KMS-11 (cell line): ENCODE results near the gene AHRR.
A peak's percentile ranks its signal among the peaks of the same experiment; 100 is the strongest.

ENCODE experiments used
- H2AFZ ChIP-seq: fragments of 200-600 bp; sonication (generic); 2 replicates; pipeline ENCODE4 v1.6.1; 2016; ENCODE audit warnings: antibody characterized with exemption, mixed run types, low read depth
- H3K27ac ChIP-seq: fragments of 200-600 bp; sonication (generic); 2 replicates; pipeline ENCODE4 v1.6.1; 2016; ENCODE audit warnings: mild to moderate bottlenecking, mixed run types
- H3K27me3 ChIP-seq: fragments of 200-600 bp; sonication (generic); 2 replicates; pipeline ENCODE4 v1.6.1; 2017; ENCODE audit warnings: mild to moderate bottlenecking, low read depth, mixed run types, moderate library complexity; ENCODE audit not compliant: insufficient read depth
- H3K36me3 ChIP-seq: fragments of 200-600 bp; sonication (generic); 2 replicates; pipeline ENCODE4 v1.6.1; 2017; ENCODE audit warnings: mild to moderate bottlenecking, mixed run types; ENCODE audit not compliant: insufficient read depth
- H3K4me1 ChIP-seq: fragments of 200-600 bp; sonication (generic); 2 replicates; pipeline ENCODE4 v1.6.1; 2016; ENCODE audit warnings: mild to moderate bottlenecking, low read depth, mixed run types; ENCODE audit not compliant: poor library complexity, severe bottlenecking
- H3K4me2 ChIP-seq: fragments of 200-600 bp; sonication (generic); 2 replicates; pipeline ENCODE4 v1.7.0; 2016; ENCODE audit warnings: mild to moderate bottlenecking, mixed run types
- H3K4me3 ChIP-seq: fragments of 200-600 bp; sonication (generic); IDR thresholded peaks from 2 replicates; pipeline ENCODE4 v1.6.1; 2017; ENCODE audit warnings: low read depth, low read length, mixed read lengths; ENCODE audit not compliant: insufficient read depth
- H3K79me2 ChIP-seq: fragments of 200-600 bp; sonication (generic); 2 replicates; pipeline ENCODE4 v1.6.1; 2016; ENCODE audit warnings: low read depth, mixed run types; ENCODE audit not compliant: insufficient read depth
- H3K9ac ChIP-seq: fragments of 200-600 bp; sonication (generic); 2 replicates; pipeline ENCODE4 v1.6.1; 2016; ENCODE audit warnings: mild to moderate bottlenecking, mixed run types
- H4K20me1 ChIP-seq: fragments of 200-600 bp; sonication (generic); 2 replicates; pipeline ENCODE4 v1.6.1; 2016; ENCODE audit warnings: mild to moderate bottlenecking, mixed run types; ENCODE audit not compliant: insufficient read depth
- TF ChIP-seq, protein P1 (sequence below): fragments of 200-600 bp; sonication (generic); conservative IDR thresholded peaks from 2 replicates; pipeline ENCODE4 v1.6.1; 2017; ENCODE audit warnings: low read depth, mild to moderate bottlenecking, antibody characterized with exemption, low read length, moderate library complexity, mixed read lengths

AHRR gene

DNA sequence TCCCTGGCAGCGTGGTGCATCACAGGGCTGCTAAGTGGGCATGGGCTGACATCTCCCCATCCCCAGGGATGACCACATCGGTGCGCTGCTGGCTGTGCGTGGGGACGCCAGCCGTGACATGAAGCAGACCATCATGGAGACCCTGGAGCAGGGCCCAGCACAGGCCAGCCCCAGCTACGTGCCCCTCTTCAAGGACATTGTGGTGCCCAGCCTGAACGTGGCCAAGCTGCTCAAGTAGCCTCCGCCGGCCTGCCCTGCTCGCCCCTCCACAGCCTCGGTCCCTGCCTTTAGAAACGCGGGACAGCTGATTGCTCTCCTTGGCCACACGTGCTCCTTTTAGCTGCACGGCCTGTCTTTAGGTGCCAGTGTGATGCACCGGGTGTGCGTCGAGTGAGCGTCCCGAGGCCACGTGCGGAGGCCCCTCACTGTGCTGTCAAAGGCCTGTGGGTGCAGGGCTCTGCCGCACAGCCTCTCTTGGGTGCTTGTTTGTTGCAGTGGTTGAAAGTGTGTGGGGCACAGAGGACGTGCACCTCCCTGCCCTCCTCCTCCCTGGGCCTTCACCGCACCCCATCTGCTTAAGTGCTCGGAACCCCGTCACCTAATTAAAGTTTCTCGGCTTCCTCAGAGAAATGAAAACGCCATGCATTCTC, 145.3 kb downstream of the AHRR start:
- peaks cover 14% of the 10 kb centered on the region for H3K79me2 ChIP-seq
- TF ChIP-seq, protein P1, sequence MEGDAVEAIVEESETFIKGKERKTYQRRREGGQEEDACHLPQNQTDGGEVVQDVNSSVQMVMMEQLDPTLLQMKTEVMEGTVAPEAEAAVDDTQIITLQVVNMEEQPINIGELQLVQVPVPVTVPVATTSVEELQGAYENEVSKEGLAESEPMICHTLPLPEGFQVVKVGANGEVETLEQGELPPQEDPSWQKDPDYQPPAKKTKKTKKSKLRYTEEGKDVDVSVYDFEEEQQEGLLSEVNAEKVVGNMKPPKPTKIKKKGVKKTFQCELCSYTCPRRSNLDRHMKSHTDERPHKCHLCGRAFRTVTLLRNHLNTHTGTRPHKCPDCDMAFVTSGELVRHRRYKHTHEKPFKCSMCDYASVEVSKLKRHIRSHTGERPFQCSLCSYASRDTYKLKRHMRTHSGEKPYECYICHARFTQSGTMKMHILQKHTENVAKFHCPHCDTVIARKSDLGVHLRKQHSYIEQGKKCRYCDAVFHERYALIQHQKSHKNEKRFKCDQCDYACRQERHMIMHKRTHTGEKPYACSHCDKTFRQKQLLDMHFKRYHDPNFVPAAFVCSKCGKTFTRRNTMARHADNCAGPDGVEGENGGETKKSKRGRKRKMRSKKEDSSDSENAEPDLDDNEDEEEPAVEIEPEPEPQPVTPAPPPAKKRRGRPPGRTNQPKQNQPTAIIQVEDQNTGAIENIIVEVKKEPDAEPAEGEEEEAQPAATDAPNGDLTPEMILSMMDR: no peak
- no peak overlapping the region for H3K4me3 ChIP-seq
- H2AFZ ChIP-seq: no peak overlapping the region
- no peaks in the 10 kb centered on the region for H4K20me1 ChIP-seq
- H3K27me3 ChIP-seq: no peaks in the 10 kb centered on the region
- no peak overlapping the region for H3K27ac ChIP-seq
- no peaks in the 10 kb centered on the region for H3K36me3 ChIP-seq
- peaks cover 4% of the 10 kb centered on the region for H3K4me1 ChIP-seq
- H3K4me2 ChIP-seq: no peak overlapping the region
- no peak overlapping the region for H3K9ac ChIP-seq

DNA sequence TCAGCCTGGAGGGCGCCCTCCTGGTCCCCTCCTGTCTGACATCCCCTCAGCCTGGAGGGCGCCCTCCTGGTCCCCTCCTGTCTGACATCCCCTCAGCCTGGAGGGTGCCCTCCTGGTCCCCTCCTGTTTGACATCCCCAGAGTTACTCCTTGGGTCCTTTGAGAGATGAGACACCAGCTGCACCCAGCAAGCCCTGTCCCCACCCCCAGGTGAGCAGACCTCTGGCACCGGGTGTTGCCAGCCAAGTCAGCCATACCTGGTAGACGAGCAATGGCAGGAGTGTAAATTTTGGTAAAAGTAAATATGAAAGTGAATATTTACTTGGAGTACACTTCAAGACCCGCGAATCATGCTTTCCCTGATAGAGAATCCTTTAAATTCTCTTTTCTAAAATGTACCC, 146.9 kb downstream of the AHRR start:
- Histone ChIP-seq H3K4me2 (no peak overlapping the region), H3K4me3 (no peak overlapping the region), H3K79me2 (peaks cover 24% of the 10 kb centered on the region), H3K27me3 (no peaks in the 10 kb centered on the region), H3K36me3 (no peaks in the 10 kb centered on the region), H2AFZ (no peak overlapping the region), H3K27ac (no peak overlapping the region), H3K4me1 (peaks cover 4% of the 10 kb centered on the region), H3K9ac (no peak overlapping the region), H4K20me1 (no peaks in the 10 kb centered on the region)
- TF ChIP-seq, protein P1: no peak

DNA sequence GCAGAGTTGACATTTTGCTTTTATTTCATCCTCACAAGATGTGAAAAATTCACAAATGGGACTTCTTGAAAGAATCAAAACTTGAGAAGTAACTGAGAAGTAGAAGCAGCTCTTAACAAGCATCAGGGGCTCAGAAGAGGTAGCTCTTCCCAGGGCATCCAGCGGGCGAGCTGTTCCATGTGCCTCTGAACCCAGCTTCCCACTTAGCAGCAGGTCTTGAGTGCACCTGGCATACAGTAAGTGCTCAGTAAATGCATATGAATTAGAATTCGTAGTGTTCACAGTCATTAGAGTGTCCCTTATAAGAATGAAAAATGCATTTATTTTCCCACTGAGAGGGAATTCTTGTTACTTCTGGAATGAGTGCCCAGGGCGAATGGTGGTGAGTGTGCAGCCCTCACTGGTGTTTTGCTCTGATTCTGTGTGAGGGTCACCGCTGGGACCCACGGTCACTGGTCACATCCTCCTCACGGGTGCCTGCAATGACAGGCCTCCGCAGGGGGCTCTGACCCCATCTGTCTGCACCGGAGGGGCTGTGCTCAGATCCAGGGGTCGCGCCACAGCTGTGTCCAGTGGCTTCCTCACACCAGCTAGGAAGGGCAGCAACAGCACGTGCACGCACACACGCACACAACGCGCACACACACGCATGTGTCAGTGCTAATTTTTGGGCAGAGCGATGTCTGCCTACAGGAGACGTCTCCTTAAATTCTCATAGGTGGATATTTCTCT, 148.4 kb downstream of the AHRR start:
- Histone ChIP-seq H4K20me1 (no peaks in the 10 kb centered on the region), H3K4me2 (no peak overlapping the region), H2AFZ (no peak overlapping the region), H3K9ac (no peak overlapping the region), H3K4me3 (no peak overlapping the region), H3K79me2 (peaks cover 24% of the 10 kb centered on the region), H3K4me1 (peaks cover 4% of the 10 kb centered on the region), H3K27me3 (no peaks in the 10 kb centered on the region; the same call in 1 of the 2 replicates), H3K27ac (no peak overlapping the region), H3K36me3 (no peaks in the 10 kb centered on the region)
- TF ChIP-seq, protein P1: no peak

DNA sequence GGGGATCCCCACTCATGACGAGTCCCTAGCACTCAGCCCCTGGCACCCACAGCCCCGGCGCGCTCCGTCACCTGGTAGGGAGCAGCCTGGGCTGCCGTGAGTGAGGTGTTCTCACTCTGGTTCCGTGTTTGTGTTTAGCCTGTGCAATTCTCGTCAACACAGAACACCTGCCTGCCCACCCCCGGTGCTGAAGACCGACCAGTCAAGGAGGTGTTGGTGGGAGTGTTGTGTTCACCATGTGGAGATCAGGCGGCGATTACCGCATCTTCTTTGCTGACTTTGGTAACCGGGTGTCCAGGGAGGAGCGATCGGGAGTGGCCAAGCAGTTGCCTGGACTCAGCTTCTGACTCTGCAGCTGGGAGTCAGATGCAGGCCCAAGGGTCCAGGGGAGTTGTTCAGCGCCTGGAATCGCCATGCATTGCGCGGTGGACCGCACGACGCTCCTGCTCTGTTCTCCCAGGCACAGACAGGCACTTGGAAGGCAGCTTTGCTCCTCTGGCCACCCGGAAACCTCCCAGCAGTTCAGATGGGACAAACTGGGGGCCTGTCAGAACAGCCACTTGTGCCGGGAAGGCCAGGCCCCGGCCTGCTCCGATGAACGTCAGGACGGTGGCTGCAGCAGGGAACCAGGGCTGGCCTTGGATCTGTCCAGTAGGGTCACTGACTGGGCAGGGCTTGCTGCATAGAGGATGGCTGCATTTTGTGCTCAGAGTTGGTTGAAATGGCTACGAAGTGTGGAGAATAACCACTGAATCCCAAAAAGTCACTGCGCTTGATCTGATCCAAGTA, 149.6 kb downstream of the AHRR start:
- TF ChIP-seq, protein P1: no peak
- Histone ChIP-seq H3K4me1 (peaks cover 4% of the 10 kb centered on the region), H4K20me1 (no peaks in the 10 kb centered on the region), H3K36me3 (no peaks in the 10 kb centered on the region), H3K27ac (no peak overlapping the region), H3K4me3 (no peak overlapping the region), H2AFZ (no peak overlapping the region), H3K4me2 (peak overlapping the region; percentile 80), H3K79me2 (peaks cover 24% of the 10 kb centered on the region), H3K27me3 (no peaks in the 10 kb centered on the region; the same call in 1 of the 2 replicates), H3K9ac (peak overlapping the region; percentile 99; the same call in 1 of the 2 replicates)
